B cell (primary cell): ENCODE results near the gene MYCN.

ENCODE experiments used
- CTCF ChIP-seq: fragments of 200-600 bp; IDR thresholded peaks from one replicate; pipeline ENCODE4 v1.8.0; 2022; ENCODE audit warnings: antibody characterized with exemption, mild to moderate bottlenecking
- EZH2 ChIP-seq: IDR thresholded peaks from 2 replicates; pipeline ENCODE4 v1.6.1; 2012; ENCODE audit warnings: borderline replicate concordance, low read depth, mild to moderate bottlenecking, moderate library complexity, low read length; ENCODE audit not compliant: insufficient read depth, poor library complexity, severe bottlenecking

- TF ChIP-seq CTCF: no peak
- TF ChIP-seq EZH2: no peak
Observed at GRCh38 chr2:15981646-15982045, 41.3 kb downstream of the MYCN start.
